Activated CD8-positive, alpha-beta memory T cell treated with anti-CD3 and anti-CD28 coated beads, Interleukin-2, amount 10 ng/mL, durations not matched to agents 7 days and 5 days (primary cell): ENCODE data around the gene KCNH8. TPM values are rescaled to one million over a fixed set of nuclear protein-coding genes. Genes with fewer than 3 reads are reported as not detected.
"Not testable (repeated sequence)": the region's sequence is repeated elsewhere in the genome, so short reads cannot be mapped to it uniquely, and the experiment has no call there.

ENCODE experiments used
- ATAC-seq: fragments of 150-1000 bp; cut with Tn5 transposase; one replicate; pipeline ENCODE4 v1.10.0; 2021; ENCODE audit warnings: moderate library complexity
- CTCF ChIA-PET: fragments of 350-600 bp; sonication (Branson Sonifier 250); formaldehyde crosslinking; loops from one replicate; lab custom pipeline; 2021; ENCODE audit warnings: antibody characterized with exemption; lab: Charles Lee
- DNase-seq: peaks from one replicate; pipeline ENCODE4 v3.0.0-alpha.2; 2020
- H3K27ac Mint-ChIP-seq: one replicate; pipeline ENCODE4 v1.8.0; 2021; ENCODE audit warnings: mild to moderate bottlenecking, mixed read lengths
- H3K27me3 Mint-ChIP-seq: one replicate; pipeline ENCODE4 v1.8.0; 2021; ENCODE audit warnings: mixed read lengths
- H3K36me3 Mint-ChIP-seq: one replicate; pipeline ENCODE4 v1.8.0; 2021; ENCODE audit warnings: mild to moderate bottlenecking, mixed read lengths
- H3K4me1 Mint-ChIP-seq: one replicate; pipeline ENCODE4 v1.8.0; 2021; ENCODE audit warnings: mixed read lengths
- H3K4me3 Mint-ChIP-seq: one replicate; pipeline ENCODE4 v1.8.0; 2021; ENCODE audit warnings: mild to moderate bottlenecking, moderate library complexity, mixed read lengths
- H3K9me3 Mint-ChIP-seq: one replicate; pipeline ENCODE4 v1.8.0; 2022; ENCODE audit warnings: low read depth, mixed read lengths
- total RNA-seq, 2 experiments: library from RNA; stranded (reverse); gene quantifications; one replicate each; pipeline ENCODE4 v1.2.3, GENCODE V29; 2021

The KCNH8 gene
- total RNA-seq, 2 experiments from 2014 or later = 0.05 TPM; not detected in 1

DNA sequence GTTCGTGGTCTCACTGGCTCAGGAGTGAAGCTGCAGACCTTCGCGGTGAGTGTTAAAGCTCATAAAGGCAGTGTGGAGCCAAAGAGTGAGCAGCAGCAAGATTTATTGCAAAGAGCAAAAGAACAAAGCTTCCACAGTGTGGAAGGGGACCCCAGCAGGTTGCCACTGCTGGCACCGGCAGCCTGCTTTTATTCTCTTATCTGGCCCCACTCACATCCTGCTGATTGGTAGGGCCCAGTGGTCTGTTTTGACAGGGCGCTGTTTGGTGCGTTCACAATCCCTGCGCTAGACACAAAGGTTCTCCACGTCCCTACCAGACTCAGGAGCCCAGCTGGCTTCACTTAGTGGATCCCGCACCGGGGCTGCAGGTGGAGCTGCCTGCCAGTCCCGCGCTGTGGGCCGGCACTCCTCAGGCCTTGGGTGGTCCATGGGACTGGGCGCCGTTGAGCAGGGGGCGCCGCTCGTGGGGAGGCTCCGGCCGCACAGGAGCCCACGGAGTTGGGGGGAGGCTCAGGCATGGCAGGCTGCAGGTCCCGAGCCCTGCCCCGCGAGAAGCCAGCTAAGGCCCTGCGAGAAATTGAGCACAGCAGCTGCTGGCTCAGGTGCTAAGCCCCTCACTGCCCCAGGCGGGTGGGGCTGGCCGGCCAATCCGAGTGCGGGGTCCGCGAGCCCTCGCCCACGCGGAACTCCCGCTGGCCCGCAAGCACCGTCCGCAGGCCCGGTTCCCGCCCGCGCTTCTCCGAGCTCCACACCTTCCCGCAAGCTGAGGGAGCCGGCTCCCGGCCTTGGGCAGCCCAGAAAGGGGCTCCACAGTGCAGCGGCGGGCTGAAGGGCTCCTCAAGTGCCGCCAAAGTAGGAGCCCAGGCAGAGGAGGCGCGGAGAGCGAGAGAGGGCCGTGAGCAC is 85.8 kb downstream of the KCNH8 start:
- H3K36me3 Mint-ChIP-seq, CTCF ChIA-PET, H3K4me3 Mint-ChIP-seq, H3K27ac Mint-ChIP-seq, ATAC-seq, H3K4me1 Mint-ChIP-seq, H3K9me3 Mint-ChIP-seq, H3K27me3 Mint-ChIP-seq, DNase-seq: not testable (repeated sequence)

GRCh38 chr3:19248143-19248542 is 99.8 kb downstream of the KCNH8 start:
- CTCF ChIA-PET = no interaction called here

GRCh38 chr3:19248767-19249166 is 100.5 kb downstream of the KCNH8 start:
- CTCF ChIA-PET = no interaction called here
- Mint-ChIP-seq H3K9me3 (no peaks in the 10 kb centered on the region), H3K27ac (no peak overlapping the region), H3K4me1 (no peaks in the 10 kb centered on the region), H3K36me3 (no peaks in the 10 kb centered on the region), H3K27me3 (no peaks in the 10 kb centered on the region), H3K4me3 (no peak overlapping the region)
- ATAC-seq (no peak), DNase-seq (no peak)

More at GRCh38 chr3:19248143-19248542, 99.8 kb downstream of the KCNH8 start:
- Mint-ChIP-seq H3K36me3 (no peaks in the 10 kb centered on the region), H3K4me1 (no peaks in the 10 kb centered on the region), H3K9me3 (no peaks in the 10 kb centered on the region), H3K4me3 (no peak overlapping the region), H3K27me3 (no peaks in the 10 kb centered on the region), H3K27ac (no peak overlapping the region)
- DNase-seq (no peak), ATAC-seq (no peak)

DNA sequence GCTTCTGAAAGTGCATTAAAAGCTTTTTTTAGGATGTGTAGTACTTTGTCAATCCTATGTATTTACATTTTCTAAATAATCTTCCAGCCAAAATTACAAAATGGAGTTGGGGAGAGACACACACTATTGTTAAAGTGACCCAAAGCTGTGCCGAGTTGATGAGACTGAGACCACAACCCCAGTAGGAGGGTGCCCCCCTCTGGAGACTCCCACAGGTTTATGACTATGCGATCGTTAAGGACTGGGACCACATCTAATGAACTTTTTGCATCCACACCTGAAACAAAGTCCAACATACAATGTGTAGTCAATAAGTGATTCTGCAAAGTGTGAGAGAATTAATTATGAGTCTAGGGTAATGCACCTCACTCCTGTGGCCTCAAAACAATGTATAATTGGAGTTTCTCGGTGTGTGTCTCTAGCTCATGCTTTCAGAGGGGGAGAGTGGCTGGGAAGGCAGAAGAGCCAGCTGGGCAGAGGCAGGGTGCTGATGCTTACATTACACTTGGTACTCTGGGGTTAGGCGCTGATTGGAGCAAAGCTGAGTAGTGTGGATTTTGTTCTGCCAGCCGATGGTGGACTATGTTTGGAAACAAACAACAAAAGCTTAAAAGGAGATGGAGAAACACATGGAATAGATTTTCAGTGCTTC is 102.8 kb downstream of the KCNH8 start:
- ATAC-seq (no peak), DNase-seq (no peak)
- H3K9me3 Mint-ChIP-seq = no peaks in the 10 kb centered on the region
- H3K36me3 Mint-ChIP-seq = no peaks in the 10 kb centered on the region
- H3K27me3 Mint-ChIP-seq = no peaks in the 10 kb centered on the region
- CTCF ChIA-PET = no interaction called here
- no peaks in the 10 kb centered on the region for H3K4me1 Mint-ChIP-seq
- H3K27ac Mint-ChIP-seq = no peak overlapping the region
- no peak overlapping the region for H3K4me3 Mint-ChIP-seq

DNA sequence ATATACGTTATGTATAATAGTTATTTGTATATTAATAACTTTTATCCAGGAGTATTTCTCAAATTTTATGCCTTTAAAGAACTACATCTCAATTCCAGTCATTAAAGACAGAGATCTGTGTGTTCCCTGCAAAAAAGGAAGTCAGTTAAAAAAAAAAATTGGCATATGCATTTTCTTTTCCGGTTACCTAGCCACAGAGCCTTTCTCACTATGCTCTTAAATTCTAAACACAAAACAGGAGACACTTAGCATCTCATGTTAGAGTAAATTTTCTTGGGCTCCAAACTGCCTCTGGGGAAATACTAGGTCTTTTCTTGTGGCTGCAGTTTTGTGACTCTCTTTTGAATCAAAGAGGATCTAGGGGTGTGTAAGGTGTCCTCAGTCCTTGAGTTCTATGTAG is 105.9 kb downstream of the KCNH8 start:
- ATAC-seq (no peak), DNase-seq (no peak)
- CTCF ChIA-PET = interaction anchor here (0.6 kb wide), 1 partner anchor 92 kb away, joined by 3 read pairs; no protein-coding TSS in a partner anchor
- Mint-ChIP-seq H3K27me3 (no peaks in the 10 kb centered on the region), H3K36me3 (no peaks in the 10 kb centered on the region), H3K4me3 (no peak overlapping the region), H3K27ac (no peak overlapping the region), H3K4me1 (no peaks in the 10 kb centered on the region), H3K9me3 (no peaks in the 10 kb centered on the region)

GRCh38 chr3:19254784-19255338 is 106.6 kb downstream of the KCNH8 start:
- Mint-ChIP-seq H3K27me3 (no peaks in the 10 kb centered on the region), H3K4me3 (no peak overlapping the region), H3K36me3 (no peaks in the 10 kb centered on the region), H3K27ac (no peak overlapping the region), H3K4me1 (no peaks in the 10 kb centered on the region), H3K9me3 (no peaks in the 10 kb centered on the region)
- no peak for DNase-seq
- CTCF ChIA-PET = interaction anchor here (0.6 kb wide), 1 partner anchor 92 kb away, joined by 3 read pairs; no protein-coding TSS in a partner anchor
- ATAC-seq = no peak

GRCh38 chr3:19256313-19256712 is 108.0 kb downstream of the KCNH8 start:
- no peaks in the 10 kb centered on the region for H3K36me3 Mint-ChIP-seq
- CTCF ChIA-PET = no interaction called here
- no peaks in the 10 kb centered on the region for H3K4me1 Mint-ChIP-seq
- no peaks in the 10 kb centered on the region for H3K27me3 Mint-ChIP-seq
- no peak overlapping the region for H3K4me3 Mint-ChIP-seq
- no peak for ATAC-seq
- H3K27ac Mint-ChIP-seq = no peak overlapping the region
- no peaks in the 10 kb centered on the region for H3K9me3 Mint-ChIP-seq
- DNase-seq = no peak

GRCh38 chr3:19263606-19264005 is 115.3 kb downstream of the KCNH8 start:
- ATAC-seq = no peak
- DNase-seq = no peak
- Mint-ChIP-seq H3K27ac (no peak overlapping the region), H3K27me3 (no peaks in the 10 kb centered on the region), H3K4me1 (no peaks in the 10 kb centered on the region), H3K9me3 (no peaks in the 10 kb centered on the region), H3K36me3 (no peaks in the 10 kb centered on the region), H3K4me3 (no peak overlapping the region)
- CTCF ChIA-PET = no interaction called here

DNA sequence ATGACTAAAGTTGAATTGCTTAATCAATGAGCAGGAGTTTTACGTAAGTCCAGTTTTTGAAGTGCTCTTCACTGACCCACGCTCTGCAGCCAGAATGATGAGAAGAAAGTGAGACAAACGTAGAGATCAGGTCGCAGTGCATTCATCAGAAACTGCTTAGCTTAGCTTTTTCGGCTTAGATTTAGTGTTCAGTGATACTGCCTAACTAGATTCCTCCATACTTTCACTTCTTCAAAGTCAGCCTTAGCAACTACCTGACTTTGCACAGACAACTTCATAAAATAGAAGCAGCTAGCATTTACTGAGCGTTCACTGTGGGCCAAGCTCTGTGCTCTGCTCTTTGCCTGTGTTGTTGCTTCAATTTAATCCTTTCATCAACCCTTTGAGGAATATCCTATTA is 116.1 kb downstream of the KCNH8 start:
- Mint-ChIP-seq H3K27me3 (no peaks in the 10 kb centered on the region), H3K9me3 (no peaks in the 10 kb centered on the region), H3K4me1 (no peaks in the 10 kb centered on the region), H3K4me3 (no peak overlapping the region), H3K36me3 (no peaks in the 10 kb centered on the region), H3K27ac (no peak overlapping the region)
- CTCF ChIA-PET = no interaction called here
- DNase-seq = no peak
- no peak for ATAC-seq

DNA sequence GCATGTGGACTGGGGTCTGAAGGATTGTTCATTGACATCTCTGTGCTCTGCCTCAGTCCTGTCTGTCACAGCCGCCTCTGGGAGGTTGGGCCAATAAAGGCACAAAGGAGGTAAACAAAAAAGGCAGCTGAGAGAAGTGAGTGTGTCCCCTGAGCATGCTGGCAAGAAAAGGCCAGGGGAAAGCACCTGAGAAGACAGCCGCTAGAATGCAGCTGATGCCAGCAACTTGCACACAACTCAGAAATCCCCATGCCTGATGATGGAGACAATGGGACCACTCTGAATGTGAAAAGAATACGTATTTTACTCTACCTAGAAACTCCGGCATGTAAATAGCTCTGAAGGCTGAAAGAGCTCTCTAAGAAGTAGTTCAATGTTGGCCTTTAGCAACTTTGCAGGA is 118.7 kb downstream of the KCNH8 start:
- no peaks in the 10 kb centered on the region for H3K27me3 Mint-ChIP-seq
- CTCF ChIA-PET = no interaction called here
- no peaks in the 10 kb centered on the region for H3K4me1 Mint-ChIP-seq
- H3K4me3 Mint-ChIP-seq = no peak overlapping the region
- no peaks in the 10 kb centered on the region for H3K36me3 Mint-ChIP-seq
- no peak for DNase-seq
- H3K27ac Mint-ChIP-seq = no peak overlapping the region
- no peaks in the 10 kb centered on the region for H3K9me3 Mint-ChIP-seq
- no peak for ATAC-seq

DNA sequence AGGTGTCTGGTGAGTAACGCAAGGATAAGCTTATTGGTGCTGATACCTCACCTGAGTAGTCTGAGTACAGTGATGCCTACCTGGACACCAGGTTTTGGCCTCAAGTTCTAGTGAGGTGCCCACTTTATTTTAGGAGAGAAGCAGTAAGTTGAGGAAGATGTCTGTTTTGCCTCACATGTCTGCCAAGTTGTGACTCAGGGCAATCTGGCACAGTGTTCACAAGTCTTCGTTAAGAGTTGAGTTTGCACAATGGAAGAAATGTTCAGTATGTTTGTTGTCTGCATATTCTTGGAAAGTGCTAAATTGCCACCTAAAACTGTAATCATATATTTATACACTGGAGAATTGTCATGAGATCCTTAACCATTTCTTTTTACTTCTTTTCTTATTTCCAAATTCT is 122.2 kb downstream of the KCNH8 start:
- no peaks in the 10 kb centered on the region for H3K4me1 Mint-ChIP-seq
- no peaks in the 10 kb centered on the region for H3K27me3 Mint-ChIP-seq
- H3K27ac Mint-ChIP-seq = no peak overlapping the region
- CTCF ChIA-PET = no interaction called here
- H3K9me3 Mint-ChIP-seq = no peaks in the 10 kb centered on the region
- no peak for ATAC-seq
- no peak for DNase-seq
- no peak overlapping the region for H3K4me3 Mint-ChIP-seq
- no peaks in the 10 kb centered on the region for H3K36me3 Mint-ChIP-seq

GRCh38 chr3:19272296-19272695 is 124.0 kb downstream of the KCNH8 start:
- Mint-ChIP-seq H3K4me1 (no peaks in the 10 kb centered on the region), H3K36me3 (no peaks in the 10 kb centered on the region), H3K9me3 (no peaks in the 10 kb centered on the region), H3K27ac (no peak overlapping the region), H3K27me3 (no peaks in the 10 kb centered on the region), H3K4me3 (no peak overlapping the region)
- ATAC-seq = no peak
- CTCF ChIA-PET = no interaction called here
- DNase-seq = no peak

DNA sequence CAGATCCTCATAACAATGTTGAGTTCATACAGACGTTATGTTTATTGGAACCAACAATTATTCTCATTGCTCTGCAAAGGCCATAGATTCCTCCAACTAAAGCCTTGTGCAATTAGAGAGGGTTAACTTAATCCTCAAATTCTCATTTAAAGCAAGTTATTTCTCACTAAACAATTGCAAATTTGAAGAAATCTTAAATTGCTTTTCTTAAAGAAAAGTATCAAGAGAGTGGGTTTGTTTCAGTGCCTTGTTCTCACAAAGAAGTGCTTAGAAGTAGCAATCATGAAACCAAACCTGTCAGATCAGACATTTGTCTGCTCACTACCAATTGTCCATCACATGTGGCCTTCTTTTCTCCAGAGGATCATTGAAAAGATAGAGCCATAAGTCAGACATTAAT is 124.8 kb downstream of the KCNH8 start:
- no peak for ATAC-seq
- Mint-ChIP-seq H3K4me1 (no peaks in the 10 kb centered on the region), H3K27me3 (no peaks in the 10 kb centered on the region), H3K9me3 (no peaks in the 10 kb centered on the region), H3K4me3 (no peak overlapping the region), H3K36me3 (no peaks in the 10 kb centered on the region), H3K27ac (no peak overlapping the region)
- CTCF ChIA-PET = no interaction called here
- no peak for DNase-seq

DNA sequence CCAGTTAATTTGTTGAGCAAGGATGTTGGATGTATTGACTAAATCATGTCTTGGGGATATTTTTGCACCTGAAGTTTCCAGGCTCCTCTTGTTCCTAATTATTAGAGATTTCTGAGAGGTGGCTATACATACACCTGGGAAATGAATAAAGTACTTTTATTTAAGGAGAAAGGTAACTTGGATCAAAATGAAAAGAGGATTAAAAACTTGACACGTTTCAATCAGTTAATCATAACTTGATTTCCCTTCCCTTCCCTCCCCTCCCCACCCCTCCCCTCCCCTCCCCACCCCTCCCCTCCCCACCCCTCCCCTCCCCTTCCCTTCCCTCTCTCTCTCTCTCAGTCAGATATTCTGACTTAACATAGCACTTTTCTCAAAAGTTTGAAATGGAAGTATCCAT is 126.3 kb downstream of the KCNH8 start:
- ATAC-seq (no peak), DNase-seq (no peak)
- H3K27me3 Mint-ChIP-seq = no peaks in the 10 kb centered on the region
- no peaks in the 10 kb centered on the region for H3K9me3 Mint-ChIP-seq
- H3K36me3 Mint-ChIP-seq = no peaks in the 10 kb centered on the region
- H3K4me1 Mint-ChIP-seq = no peaks in the 10 kb centered on the region
- no peak overlapping the region for H3K27ac Mint-ChIP-seq
- H3K4me3 Mint-ChIP-seq = no peak overlapping the region
- CTCF ChIA-PET = no interaction called here
